Activated CD4-positive, alpha-beta T cell treated with anti-CD3 and anti-CD28 coated beads for 36 hours (primary cell): ENCODE measurements around the gene OR1A1. TPM values are rescaled to one million over a fixed set of nuclear protein-coding genes. Genes with fewer than 3 reads are reported as not detected.
"Not testable (repeated sequence)": the region's sequence is repeated elsewhere in the genome, so short reads cannot be mapped to it uniquely, and the experiment has no call there.

Experiments
- ATAC-seq: fragments of 200-7000 bp; cut with Tn5 transposase; one replicate; pipeline ENCODE4 v1.10.0; 2021; ENCODE audit warnings: mild to moderate bottlenecking, moderate library complexity
- CTCF ChIA-PET: fragments of 350-600 bp; sonication (Branson Sonifier 250); formaldehyde crosslinking; loops from one replicate; lab custom pipeline; 2021; ENCODE audit warnings: antibody characterized with exemption; lab: Charles Lee
- POLR2A ChIA-PET: fragments of 350-600 bp; sonication (Branson Sonifier 250); formaldehyde crosslinking; loops from one replicate; lab custom pipeline; 2021; ENCODE audit warnings: antibody characterized with exemption, inconsistent platforms; lab: Charles Lee
- DNase-seq: peaks from one replicate; pipeline ENCODE4 v3.0.0-alpha.2; 2020
- H3K27ac Mint-ChIP-seq: one replicate; pipeline ENCODE4 v1.8.0; 2021; ENCODE audit warnings: mixed read lengths
- H3K27me3 Mint-ChIP-seq: one replicate; pipeline ENCODE4 v1.8.0; 2021; ENCODE audit warnings: mixed read lengths
- H3K36me3 Mint-ChIP-seq: one replicate; pipeline ENCODE4 v1.8.0; 2021; ENCODE audit warnings: low read depth, mixed read lengths
- H3K4me1 Mint-ChIP-seq: one replicate; pipeline ENCODE4 v1.8.0; 2021; ENCODE audit warnings: mixed read lengths
- H3K4me3 Mint-ChIP-seq: one replicate; pipeline ENCODE4 v1.8.0; 2021; ENCODE audit warnings: mild to moderate bottlenecking, moderate library complexity, mixed read lengths
- H3K9me3 Mint-ChIP-seq: one replicate; pipeline ENCODE4 v1.8.0; 2021; ENCODE audit warnings: low read depth, mixed read lengths
- intact Hi-C, 2 experiments: fragments of 100-400 bp; cut with DNase I in 1 of 2; cut with micrococcal nuclease in 1 of 2; formaldehyde crosslinking; loops; one replicate each; pipeline versions ENCODE4 v1.14.2 to v1.15.1; 2022 to 2024; cut with DNase I, micrococcal nuclease
- total RNA-seq, 2 experiments: library from RNA; stranded (reverse); gene quantifications; one replicate each; pipeline ENCODE4 v1.2.3, GENCODE V29; 2021

Gene OR1A1
- total RNA-seq = not detected

- Mint-ChIP-seq H3K27ac (no peak within 1 kb of the TSS), H3K27me3 (peaks cover 3% of the 10 kb centered on the region), H3K36me3 (no peaks in the 10 kb centered on the region), H3K9me3 (no peaks in the 10 kb centered on the region), H3K4me3 (no peak within 1 kb of the TSS), H3K4me1 (no peaks in the 10 kb centered on the region)
- DNase-seq (no peak), ATAC-seq (no peak)
- CTCF ChIA-PET = interaction anchor here (0.6 kb wide), 2 partner anchors 45 to 159 kb away, joined by 3 read pairs; no protein-coding TSS in a partner anchor
- POLR2A ChIA-PET = no interaction called here
- intact Hi-C loops = no loop called here
These were observed at the start of gene OR1A1 for GRCh38 chr17:3207367-3207766. OR1A1 (plus strand) TSS chr17:3207667; CDS start chr17:3215621, 7,954 bp downstream.

GRCh38 chr17:3167574-3167973 is 39.9 kb upstream of the OR1A1 start:
- H3K27me3 Mint-ChIP-seq = peaks cover 9% of the 10 kb centered on the region
- ChIA-PET CTCF (no interaction called here), POLR2A (no interaction called here)
- DNase-seq (no peak), ATAC-seq (no peak)
- peaks cover 2% of the 10 kb centered on the region for H3K4me1 Mint-ChIP-seq
- H3K36me3 Mint-ChIP-seq = no peaks in the 10 kb centered on the region
- H3K4me3 Mint-ChIP-seq = no peak overlapping the region
- H3K9me3 Mint-ChIP-seq = peaks cover 5% of the 10 kb centered on the region
- intact Hi-C loops = no loop called here
- no peak overlapping the region for H3K27ac Mint-ChIP-seq

- no peaks in the 10 kb centered on the region for H3K9me3 Mint-ChIP-seq
- DNase-seq = no peak
- intact Hi-C loops = no loop called here
- ATAC-seq = no peak
- ChIA-PET CTCF (no interaction called here), POLR2A (no interaction called here)
- H3K4me1 Mint-ChIP-seq = no peaks in the 10 kb centered on the region
- H3K27ac Mint-ChIP-seq = no peak overlapping the region
- H3K27me3 Mint-ChIP-seq = peaks cover 7% of the 10 kb centered on the region
- no peaks in the 10 kb centered on the region for H3K36me3 Mint-ChIP-seq
- no peak overlapping the region for H3K4me3 Mint-ChIP-seq
These were observed 17.5 kb upstream of the OR1A1 start for GRCh38 chr17:3189961-3190360.

- Mint-ChIP-seq H3K4me1 (no peaks in the 10 kb centered on the region), H3K4me3 (no peak within 1 kb of the TSS), H3K27ac (no peak within 1 kb of the TSS), H3K36me3 (no peaks in the 10 kb centered on the region), H3K27me3 (peaks cover 14% of the 10 kb centered on the region), H3K9me3 (peaks cover 3% of the 10 kb centered on the region)
- ChIA-PET POLR2A (no interaction called here), CTCF (no interaction called here)
- ATAC-seq = no peak
- DNase-seq = no peak
- intact Hi-C loops = no loop called here
These were observed 10.2 kb upstream of the OR1A1 start, which contains the start of gene OR1A2 for GRCh38 chr17:3197219-3197618. OR1A2 (plus strand) TSS chr17:3197519; CDS start chr17:3197519, 0 bp downstream.

GRCh38 chr17:3208484-3208883 is 1.0 kb downstream of the OR1A1 start:
- CTCF ChIA-PET = no interaction called here
- no peaks in the 10 kb centered on the region for H3K36me3 Mint-ChIP-seq
- H3K4me3 Mint-ChIP-seq = no peak overlapping the region
- intact Hi-C loops = no loop called here
- H3K9me3 Mint-ChIP-seq = no peaks in the 10 kb centered on the region
- DNase-seq = no peak
- POLR2A ChIA-PET = interaction anchor here (0.8 kb wide), 1 partner anchor 455 kb away, joined by 3 read pairs; no protein-coding TSS in a partner anchor
- H3K27me3 Mint-ChIP-seq = peaks cover 5% of the 10 kb centered on the region
- no peaks in the 10 kb centered on the region for H3K4me1 Mint-ChIP-seq
- no peak overlapping the region for H3K27ac Mint-ChIP-seq
- no peak for ATAC-seq

- no peak overlapping the region for H3K4me3 Mint-ChIP-seq
- H3K9me3 Mint-ChIP-seq = peaks cover 1% of the 10 kb centered on the region
- ChIA-PET CTCF (no interaction called here), POLR2A (no interaction called here)
- no peak for DNase-seq
- no peak for ATAC-seq
- no peak overlapping the region for H3K27ac Mint-ChIP-seq
- no peaks in the 10 kb centered on the region for H3K4me1 Mint-ChIP-seq
- peaks cover 7% of the 10 kb centered on the region for H3K27me3 Mint-ChIP-seq
- intact Hi-C loops = no loop called here
- H3K36me3 Mint-ChIP-seq = no peaks in the 10 kb centered on the region
These were observed 5.5 kb downstream of the OR1A1 start for GRCh38 chr17:3213001-3213400.

GRCh38 chr17:3213587-3213986 is 6.1 kb downstream of the OR1A1 start:
- H3K4me1 Mint-ChIP-seq = no peaks in the 10 kb centered on the region
- intact Hi-C loops = no loop called here
- ChIA-PET CTCF (no interaction called here), POLR2A (no interaction called here)
- H3K36me3 Mint-ChIP-seq = no peaks in the 10 kb centered on the region
- H3K4me3 Mint-ChIP-seq = no peak overlapping the region
- H3K27me3 Mint-ChIP-seq = peaks cover 7% of the 10 kb centered on the region
- DNase-seq = no peak
- ATAC-seq = no peak
- peaks cover 1% of the 10 kb centered on the region for H3K9me3 Mint-ChIP-seq
- no peak overlapping the region for H3K27ac Mint-ChIP-seq

- ATAC-seq, H3K27ac Mint-ChIP-seq, POLR2A ChIA-PET, H3K9me3 Mint-ChIP-seq, H3K36me3 Mint-ChIP-seq, intact Hi-C loops, H3K27me3 Mint-ChIP-seq, DNase-seq, H3K4me3 Mint-ChIP-seq: not testable (repeated sequence)
- peaks cover 11% of the 10 kb centered on the region for H3K4me1 Mint-ChIP-seq
- CTCF ChIA-PET = interaction anchor here (0.7 kb wide), 1 partner anchor 31 kb away, joined by 4 read pairs; no protein-coding TSS in a partner anchor
These were observed 12.5 kb downstream of the OR1A1 start for GRCh38 chr17:3219978-3220377.

- intact Hi-C loops = no loop called here
- ChIA-PET POLR2A (no interaction called here), CTCF (no interaction called here)
- peaks cover 2% of the 10 kb centered on the region for H3K27me3 Mint-ChIP-seq
- H3K4me1 Mint-ChIP-seq = peaks cover 11% of the 10 kb centered on the region
- peaks cover 4% of the 10 kb centered on the region for H3K9me3 Mint-ChIP-seq
- ATAC-seq (no peak), DNase-seq (no peak)
- H3K4me3 Mint-ChIP-seq = no peak overlapping the region
- no peak overlapping the region for H3K27ac Mint-ChIP-seq
- H3K36me3 Mint-ChIP-seq = no peaks in the 10 kb centered on the region
These were observed 14.4 kb downstream of the OR1A1 start for GRCh38 chr17:3221850-3222249.

- H3K4me3 Mint-ChIP-seq = peak overlapping the region; percentile 4
- peak; percentile 14 for DNase-seq
- H3K9me3 Mint-ChIP-seq = peaks cover 4% of the 10 kb centered on the region
- ChIA-PET POLR2A (no interaction called here), CTCF (no interaction called here)
- H3K27ac Mint-ChIP-seq = no peak overlapping the region
- no peaks in the 10 kb centered on the region for H3K36me3 Mint-ChIP-seq
- H3K27me3 Mint-ChIP-seq = no peaks in the 10 kb centered on the region
- H3K4me1 Mint-ChIP-seq = peaks cover 11% of the 10 kb centered on the region
- ATAC-seq = peak; percentile 42
- intact Hi-C loops = no loop called here
These were observed 15.0 kb downstream of the OR1A1 start for GRCh38 chr17:3222505-3222904.

GRCh38 chr17:3224721-3225352 is 17.4 kb downstream of the OR1A1 start:
- POLR2A ChIA-PET = not testable (repeated sequence)

GRCh38 chr17:3232300-3232699 is 24.8 kb downstream of the OR1A1 start:
- H3K36me3 Mint-ChIP-seq, intact Hi-C loops, H3K4me1 Mint-ChIP-seq, H3K27me3 Mint-ChIP-seq, POLR2A ChIA-PET, DNase-seq, ATAC-seq, H3K27ac Mint-ChIP-seq, H3K4me3 Mint-ChIP-seq, H3K9me3 Mint-ChIP-seq, CTCF ChIA-PET: not testable (repeated sequence)

More at GRCh38 chr17:3224721-3225352, 17.4 kb downstream of the OR1A1 start:
- intact Hi-C loops, CTCF ChIA-PET, H3K36me3 Mint-ChIP-seq, ATAC-seq, H3K9me3 Mint-ChIP-seq, H3K27ac Mint-ChIP-seq, H3K27me3 Mint-ChIP-seq, DNase-seq, H3K4me3 Mint-ChIP-seq: not testable (repeated sequence)
- peaks cover 11% of the 10 kb centered on the region for H3K4me1 Mint-ChIP-seq
